Upper lobe of left lung (tissue), 6 donors: ENCODE results near the gene UGT1A5. TPM values are rescaled to one million over a fixed set of nuclear protein-coding genes. Genes with fewer than 3 reads are reported as not detected.
A peak's percentile ranks its signal among the peaks of the same experiment; 100 is the strongest.

Experiments
- ATAC-seq, 2 donors: fragments of 200-7000 bp; cut with Tn5 transposase; one replicate each; pipeline ENCODE4 v1.9.1; 2022; ENCODE audit warnings: mild to moderate bottlenecking in 2 of 2, moderate library complexity in 2 of 2; ENCODE audit not compliant: low FRiP score in 2 of 2
- DNase-seq, 2 donors: peaks; one replicate each; pipeline ENCODE4 v3.0.0-alpha.2; 2019 to 2020
- H3K27ac ChIP-seq, 4 donors: fragments of 200-600 bp; sonication (generic); one replicate each; pipeline ENCODE4 v1.5.1; 2016 to 2019
- H3K27me3 ChIP-seq, 4 donors: fragments of 200-600 bp; sonication (generic); one replicate each; pipeline ENCODE4 v1.5.1; 2017 to 2019
- H3K36me3 ChIP-seq, 4 donors: fragments of 200-600 bp; sonication (generic); one replicate each; pipeline ENCODE4 v1.5.1; 2016 to 2019
- H3K4me1 ChIP-seq, 4 donors: fragments of 200-600 bp; sonication (generic); one replicate each; pipeline ENCODE4 v1.5.1; 2018 to 2019
- H3K4me3 ChIP-seq, 4 donors: fragments of 200-600 bp; sonication (generic); one replicate each; pipeline ENCODE4 v1.5.1; 2017 to 2019; ENCODE audit warnings: mild to moderate bottlenecking in 2 of 4, moderate library complexity in 1 of 4
- H3K9me3 ChIP-seq, 4 donors: fragments of 200-600 bp; sonication (generic); one replicate each; pipeline ENCODE4 v1.5.1; 2018 to 2019
- EP300 ChIP-seq, 4 donors: sonication (generic); formaldehyde crosslinking; IDR thresholded peaks; one replicate each; pipeline ENCODE4 v1.5.1; 2017; ENCODE audit warnings: antibody characterized with exemption in 4 of 4, control low read depth in 2 of 4
- POLR2A ChIP-seq, 4 donors: fragments of 450-650 bp; IDR thresholded peaks; one replicate each; pipeline ENCODE4 v1.5.1; 2016 to 2017; ENCODE audit warnings: antibody characterized with exemption in 4 of 4, mild to moderate bottlenecking in 2 of 4
- POLR2AphosphoS5 ChIP-seq, 2 donors: sonication (generic); formaldehyde crosslinking; IDR thresholded peaks; one replicate each; pipeline ENCODE4 v1.5.1; 2017; ENCODE audit warnings: antibody characterized with exemption in 2 of 2
- WGBS, 2 donors: methylation state at CpG; one replicate each; pipeline ENCODE4 v1.1.5; 2017 to 2018; 5-methylcytosine and 5-hydroxymethylcytosine counted together
- total RNA-seq, 6 donors: library from RNA; depleted of rRNA in 4 of 6; stranded (reverse); fragments of >200 nt in 4 of 6; gene quantifications; one replicate each; pipeline versions ENCODE4 v1.1.0 to v1.2.1, GENCODE V29; 2016 to 2021
- TF ChIP-seq, protein P1 (sequence below), 6 experiments: fragments of 450-650 bp in 4 of 6; fragments of 200-600 bp in 2 of 6; sonication (generic) in 2 of 6; IDR thresholded peaks; one replicate each; pipeline ENCODE4 v1.5.1; 2016 to 2019; ENCODE audit warnings: antibody characterized with exemption in 6 of 6
- donor health status: DM: no; HTN: no; CAD: no; lungs with moderate emphysema.
- donor health status: DM: no; HTN: yes; CAD: no; lungs with severe emphysema.

Gene UGT1A5
- total RNA-seq, 6 donors from 2014 or later, result 1.0 TPM; not detected in 5

DNA sequence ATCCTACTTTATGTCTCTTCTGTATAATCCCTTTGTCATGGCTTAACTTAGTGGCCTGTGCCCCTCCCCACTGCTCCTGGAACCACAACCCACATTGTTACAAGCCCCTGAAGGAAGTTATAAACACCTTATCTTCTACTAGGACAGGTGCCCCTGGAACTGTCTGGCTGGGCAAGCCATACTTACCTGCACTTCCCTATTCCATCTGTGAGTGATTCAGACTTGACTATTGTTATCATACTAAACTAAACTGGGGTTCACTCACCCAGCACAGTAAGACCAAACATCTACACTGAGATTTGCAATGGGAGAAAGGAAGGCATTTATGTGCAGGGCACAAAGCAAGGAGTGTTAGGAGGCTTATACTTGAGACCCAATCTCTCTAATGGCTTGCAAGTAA, 23.7 kb upstream of the UGT1A5 start:
- ATAC-seq, result no peak
- no peak for TF ChIP-seq EP300 (IDR thresholded peaks at IDR 0.05)
- TF ChIP-seq, protein P1, sequence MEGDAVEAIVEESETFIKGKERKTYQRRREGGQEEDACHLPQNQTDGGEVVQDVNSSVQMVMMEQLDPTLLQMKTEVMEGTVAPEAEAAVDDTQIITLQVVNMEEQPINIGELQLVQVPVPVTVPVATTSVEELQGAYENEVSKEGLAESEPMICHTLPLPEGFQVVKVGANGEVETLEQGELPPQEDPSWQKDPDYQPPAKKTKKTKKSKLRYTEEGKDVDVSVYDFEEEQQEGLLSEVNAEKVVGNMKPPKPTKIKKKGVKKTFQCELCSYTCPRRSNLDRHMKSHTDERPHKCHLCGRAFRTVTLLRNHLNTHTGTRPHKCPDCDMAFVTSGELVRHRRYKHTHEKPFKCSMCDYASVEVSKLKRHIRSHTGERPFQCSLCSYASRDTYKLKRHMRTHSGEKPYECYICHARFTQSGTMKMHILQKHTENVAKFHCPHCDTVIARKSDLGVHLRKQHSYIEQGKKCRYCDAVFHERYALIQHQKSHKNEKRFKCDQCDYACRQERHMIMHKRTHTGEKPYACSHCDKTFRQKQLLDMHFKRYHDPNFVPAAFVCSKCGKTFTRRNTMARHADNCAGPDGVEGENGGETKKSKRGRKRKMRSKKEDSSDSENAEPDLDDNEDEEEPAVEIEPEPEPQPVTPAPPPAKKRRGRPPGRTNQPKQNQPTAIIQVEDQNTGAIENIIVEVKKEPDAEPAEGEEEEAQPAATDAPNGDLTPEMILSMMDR (IDR thresholded peaks at IDR 0.05), result no peak
- no peak for TF ChIP-seq POLR2A (IDR thresholded peaks at IDR 0.05)
- no peak for TF ChIP-seq POLR2AphosphoS5 (IDR thresholded peaks at IDR 0.05)
- no peaks in the 10 kb centered on the region for H3K36me3 ChIP-seq

DNA sequence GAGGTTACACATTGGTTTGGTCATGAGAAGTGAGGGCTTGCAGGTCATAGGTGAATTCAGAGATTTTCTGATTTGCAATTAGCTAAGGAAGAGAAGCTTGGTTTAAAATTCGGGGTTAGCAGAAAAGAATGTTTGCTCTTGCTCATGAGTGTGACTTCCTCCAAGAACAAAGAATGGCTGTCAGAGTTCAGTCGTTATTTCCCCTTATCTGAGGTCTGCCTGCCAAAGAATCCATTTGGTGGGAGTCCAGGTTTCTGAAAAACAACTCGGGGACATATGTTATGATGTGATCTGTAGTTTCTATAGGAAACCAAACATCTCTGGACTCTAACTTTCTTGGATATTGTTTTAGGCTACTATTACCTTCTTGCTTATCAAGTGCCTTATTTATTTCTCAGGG, 23.2 kb upstream of the UGT1A5 start:
- Histone ChIP-seq H3K4me1 (no peaks in the 10 kb centered on the region), H3K36me3 (no peaks in the 10 kb centered on the region), H3K27ac (no peak overlapping the region), H3K9me3 (no peaks in the 10 kb centered on the region), H3K27me3 (no peaks in the 10 kb centered on the region), H3K4me3 (no peak overlapping the region)
- WGBS, 2 donors, result 2 to 7% methylated on average over 3 of the region's 3 CpGs
- ATAC-seq (no peak), DNase-seq (no peak)
- no peak for TF ChIP-seq POLR2AphosphoS5 (IDR thresholded peaks at IDR 0.05)
- no peak for TF ChIP-seq EP300 (IDR thresholded peaks at IDR 0.05)
- TF ChIP-seq POLR2A (IDR thresholded peaks at IDR 0.05), result no peak
- TF ChIP-seq, protein P1 (IDR thresholded peaks at IDR 0.05), result no peak

More for the DNA sequence above, 23.7 kb upstream of the UGT1A5 start:
- no peak for DNase-seq
- H3K9me3 ChIP-seq, result no peaks in the 10 kb centered on the region
- no peaks in the 10 kb centered on the region for H3K27me3 ChIP-seq
- H3K4me1 ChIP-seq, result no peaks in the 10 kb centered on the region
- H3K4me3 ChIP-seq, result no peak overlapping the region
- H3K27ac ChIP-seq, result no peak overlapping the region

DNA sequence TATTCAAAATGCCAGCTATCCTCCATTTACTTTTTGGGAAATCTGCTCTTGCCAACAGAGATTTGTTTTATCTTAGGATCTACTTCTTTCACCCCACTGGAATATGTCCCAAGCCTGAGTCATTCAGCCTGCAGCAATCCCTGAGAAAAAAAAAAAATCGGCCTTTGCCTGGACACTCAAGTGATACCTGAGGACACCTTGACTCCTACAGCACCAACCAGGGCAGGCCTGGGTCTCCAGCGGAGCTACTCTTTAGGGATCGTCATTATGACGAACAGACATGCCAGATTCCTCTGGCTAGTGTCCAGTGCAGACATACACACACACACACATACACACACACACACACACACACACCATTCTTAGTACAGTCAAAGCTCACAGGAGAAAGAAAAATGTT, 22.3 kb upstream of the UGT1A5 start:
- no peak overlapping the region for H3K27ac ChIP-seq
- no peaks in the 10 kb centered on the region for H3K36me3 ChIP-seq
- 68 to 76% methylated on average over 4 of the region's 4 CpGs for WGBS, 2 donors
- no peaks in the 10 kb centered on the region for H3K4me1 ChIP-seq
- no peak for ATAC-seq
- no peaks in the 10 kb centered on the region for H3K9me3 ChIP-seq
- no peak overlapping the region for H3K4me3 ChIP-seq
- H3K27me3 ChIP-seq, result no peaks in the 10 kb centered on the region
- TF ChIP-seq POLR2AphosphoS5 (IDR thresholded peaks at IDR 0.05) (no peak), EP300 (IDR thresholded peaks at IDR 0.05) (no peak), POLR2A (IDR thresholded peaks at IDR 0.05) (no peak)
- TF ChIP-seq, protein P1 (IDR thresholded peaks at IDR 0.05), result no peak
- DNase-seq, result no peak

DNA sequence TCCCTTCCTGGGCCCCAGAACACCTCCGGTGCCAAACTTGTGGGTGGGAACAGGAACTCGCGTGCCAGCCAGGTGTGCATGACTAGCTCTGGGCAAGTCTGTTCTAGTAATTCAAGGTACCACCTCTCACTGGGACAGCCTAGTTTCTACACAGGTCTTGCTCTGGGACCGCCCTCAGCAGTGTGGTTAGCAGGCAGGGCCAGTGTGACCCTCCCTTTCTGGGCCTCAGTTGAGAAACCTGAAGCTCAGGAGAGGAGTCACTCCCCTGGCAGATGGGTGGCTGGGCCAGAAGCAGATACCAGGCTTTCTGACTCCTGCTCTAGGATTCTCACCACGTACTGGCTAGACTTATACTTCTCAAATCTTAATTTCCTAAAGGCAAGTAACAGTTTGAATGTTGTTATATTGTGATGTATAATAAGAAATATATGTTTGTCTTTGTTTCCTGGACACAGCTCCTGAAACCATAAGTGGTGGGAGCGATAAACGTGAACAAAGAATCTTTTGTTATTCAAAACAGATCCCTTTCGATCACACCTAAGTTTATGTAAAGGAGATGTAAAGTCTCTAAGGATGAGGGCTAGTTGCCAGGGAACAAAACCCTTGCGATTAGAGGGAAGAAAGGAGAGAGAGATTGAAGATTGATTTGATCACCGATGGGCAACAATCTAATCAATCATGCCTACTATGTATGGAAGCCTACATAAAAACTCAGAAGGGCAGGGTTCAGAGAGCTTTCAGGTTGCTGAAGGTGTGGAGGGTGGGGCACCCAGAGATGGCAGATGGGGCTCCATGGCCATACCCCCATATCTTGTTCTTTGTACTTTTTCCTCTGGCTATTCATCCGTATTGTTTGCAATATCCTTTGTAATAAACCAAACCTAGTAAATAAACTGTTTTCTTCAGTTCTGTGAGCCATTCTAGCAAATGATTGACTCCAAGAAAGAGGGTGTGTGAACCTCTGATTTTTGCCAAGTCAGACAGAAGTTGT, 21.0 kb upstream of the UGT1A5 start:
- no peaks in the 10 kb centered on the region for H3K9me3 ChIP-seq
- H3K27ac ChIP-seq, result no peak overlapping the region
- H3K4me1 ChIP-seq, result no peaks in the 10 kb centered on the region
- ATAC-seq (peak; percentile 25 to 65), DNase-seq (no peak)
- TF ChIP-seq POLR2A (IDR thresholded peaks at IDR 0.05), result no peak
- TF ChIP-seq, protein P1 (IDR thresholded peaks at IDR 0.05), result no peak
- no peak for TF ChIP-seq POLR2AphosphoS5 (IDR thresholded peaks at IDR 0.05)
- no peak for TF ChIP-seq EP300 (IDR thresholded peaks at IDR 0.05)
- WGBS, 2 donors, result 87% methylated on average over 8 to 11 of the region's 11 CpGs
- H3K36me3 ChIP-seq, result no peaks in the 10 kb centered on the region
- H3K27me3 ChIP-seq, result no peaks in the 10 kb centered on the region
- H3K4me3 ChIP-seq, result no peak overlapping the region
